GM23248 (cell line): Measurements from ENCODE around the gene PPEF1.

ENCODE experiments used
- EZH2 ChIP-seq: fragments of 200-600 bp; sonication (generic); IDR thresholded peaks from 2 replicates; pipeline ENCODE4 v1.6.1; 2018; ENCODE audit warnings: antibody characterized with exemption, mild to moderate bottlenecking; ENCODE audit not compliant: insufficient read depth, poor library complexity, severe bottlenecking
- EZH2phosphoT487 ChIP-seq: fragments of 200-600 bp; sonication (generic); IDR thresholded peaks from 2 replicates; pipeline ENCODE4 v1.6.1; 2018; ENCODE audit warnings: antibody characterized with exemption, moderate library complexity, mild to moderate bottlenecking, low read depth; ENCODE audit not compliant: insufficient read depth

DNA sequence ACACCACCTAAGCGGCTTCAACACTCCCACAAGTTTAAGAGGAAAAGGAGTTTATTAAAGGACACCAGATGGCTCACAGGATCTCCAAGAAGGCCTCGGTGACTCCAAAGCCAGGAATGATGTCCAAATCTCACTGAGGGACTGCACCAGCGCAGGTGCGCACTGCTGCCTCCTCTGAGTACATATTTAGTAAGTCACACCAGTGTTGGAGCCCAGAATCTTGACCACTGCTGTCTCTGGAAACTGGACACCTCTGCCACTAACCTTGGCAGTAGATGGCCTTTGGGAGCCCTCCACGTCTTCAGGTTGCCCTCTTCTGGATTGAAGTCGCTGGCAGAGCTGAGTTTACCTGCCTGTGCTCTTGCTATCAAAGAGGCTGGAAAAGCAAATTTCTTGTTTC lies 25.4 kb upstream of the PPEF1 start:
- TF ChIP-seq EZH2 (no peak), EZH2phosphoT487 (no peak)
